Astrocyte (in vitro differentiated cells and primary cell): ENCODE data around the gene C19orf25. TPM values are rescaled to one million over a fixed set of nuclear protein-coding genes. Genes with fewer than 3 reads are reported as not detected.

Experiments used
- DNase-seq: peaks from one replicate; pipeline ENCODE4 v3.0.0-alpha.2; 2010; ENCODE audit warnings: low read depth
- FAIRE-seq: peaks from 2 replicates; lab custom pipeline; 2011; peaks lifted over from hg19 to GRCh38; lab: Jason Lieb, UNC
- H2AFZ ChIP-seq: 2 replicates; pipeline ENCODE4 v1.6.0; 2012; ENCODE audit warnings: low read depth, low read length, inconsistent platforms
- H3K27ac ChIP-seq: 2 replicates; pipeline ENCODE4 v1.5.1; 2011; ENCODE audit warnings: low read depth, low read length, inconsistent platforms
- H3K27me3 ChIP-seq: 2 replicates; pipeline ENCODE4 v1.6.0; 2011; ENCODE audit warnings: low read length, inconsistent platforms; ENCODE audit not compliant: insufficient read depth
- H3K36me3 ChIP-seq: 2 replicates; pipeline ENCODE4 v1.5.1; 2011; ENCODE audit warnings: low read length, inconsistent platforms; ENCODE audit not compliant: insufficient read depth
- H3K4me1 ChIP-seq: 2 replicates; pipeline ENCODE4 v1.5.1; 2011; ENCODE audit warnings: low read length, inconsistent platforms; ENCODE audit not compliant: insufficient read depth
- H3K4me2 ChIP-seq: 2 replicates; pipeline ENCODE4 v1.6.0; 2012; ENCODE audit warnings: low read length, inconsistent platforms
- H3K4me3 ChIP-seq: 2 replicates; pipeline ENCODE4 v1.5.1; 2011; ENCODE audit warnings: low read depth, mild to moderate bottlenecking, low read length, inconsistent platforms; ENCODE audit not compliant: insufficient read depth
- H3K79me2 ChIP-seq: 2 replicates; pipeline ENCODE4 v1.6.0; 2012; ENCODE audit warnings: mild to moderate bottlenecking, low read length, inconsistent platforms; ENCODE audit not compliant: insufficient read depth
- H3K9ac ChIP-seq: 2 replicates; pipeline ENCODE4 v1.6.0; 2012; ENCODE audit warnings: mild to moderate bottlenecking, low read length, inconsistent platforms
- H3K9me3 ChIP-seq: 2 replicates; pipeline ENCODE4 v1.5.1; 2012; ENCODE audit warnings: low read depth, mild to moderate bottlenecking, low read length, inconsistent platforms; ENCODE audit not compliant: insufficient read depth
- H4K20me1 ChIP-seq: 2 replicates; pipeline ENCODE4 v1.6.0; 2012; ENCODE audit warnings: low read length, inconsistent platforms; ENCODE audit not compliant: insufficient read depth
- H3K27ac Mint-ChIP-seq: one replicate; pipeline ENCODE4 v1.8.0; 2021; ENCODE audit warnings: mild to moderate bottlenecking, mixed read lengths; ENCODE audit not compliant: unreplicated experiment
- H3K27me3 Mint-ChIP-seq: one replicate; pipeline ENCODE4 v1.8.0; 2021; ENCODE audit warnings: low read depth, mixed read lengths; ENCODE audit not compliant: unreplicated experiment
- H3K36me3 Mint-ChIP-seq: one replicate; pipeline ENCODE4 v1.8.0; 2021; ENCODE audit warnings: low read depth, mixed read lengths; ENCODE audit not compliant: unreplicated experiment
- H3K4me1 Mint-ChIP-seq: one replicate; pipeline ENCODE4 v1.8.0; 2021; ENCODE audit warnings: low read depth, mixed read lengths; ENCODE audit not compliant: unreplicated experiment
- H3K4me3 Mint-ChIP-seq: one replicate; pipeline ENCODE4 v1.8.0; 2021; ENCODE audit warnings: mild to moderate bottlenecking, moderate library complexity, mixed read lengths; ENCODE audit not compliant: unreplicated experiment
- H3K9me3 Mint-ChIP-seq: one replicate; pipeline ENCODE4 v1.8.0; 2021; ENCODE audit warnings: mild to moderate bottlenecking, mixed read lengths; ENCODE audit not compliant: unreplicated experiment
- CTCF ChIP-seq: IDR thresholded peaks from 2 replicates; pipeline ENCODE4 v1.5.1; 2011; ENCODE audit warnings: low read depth, mild to moderate bottlenecking, inconsistent platforms, low read length, moderate library complexity; ENCODE audit not compliant: insufficient read depth
- EZH2 ChIP-seq: IDR thresholded peaks from 2 replicates; pipeline ENCODE4 v1.6.1; 2012; ENCODE audit warnings: mild to moderate bottlenecking, low read length, inconsistent platforms; ENCODE audit not compliant: insufficient read depth
- total RNA-seq: library from RNA; stranded (reverse); gene quantifications from 2 replicates; pipeline ENCODE4 v1.2.1, GENCODE V29; 2021

The C19orf25 gene
- total RNA-seq, 1 donor from 2014 or later: 32.4 TPM

- H3K27me3 Mint-ChIP-seq: peaks cover 38% of the 10 kb centered on the region
- Histone ChIP-seq H3K27ac (no peak overlapping the region), H3K4me1 (no peaks in the 10 kb centered on the region), H3K4me3 (no peak overlapping the region), H3K4me2 (no peak overlapping the region), H3K9me3 (peaks cover 4% of the 10 kb centered on the region), H3K9ac (no peak overlapping the region), H3K27me3 (peaks cover 10% of the 10 kb centered on the region), H4K20me1 (no peaks in the 10 kb centered on the region), H3K36me3 (no peaks in the 10 kb centered on the region), H2AFZ (no peak overlapping the region), H3K79me2 (no peaks in the 10 kb centered on the region)
- DNase-seq: no peak
- H3K36me3 Mint-ChIP-seq: no peaks in the 10 kb centered on the region
- H3K9me3 Mint-ChIP-seq: no peaks in the 10 kb centered on the region
- no peak overlapping the region for H3K4me3 Mint-ChIP-seq
- no peaks in the 10 kb centered on the region for H3K4me1 Mint-ChIP-seq
- no peak for TF ChIP-seq EZH2
- TF ChIP-seq CTCF: no peak
- no peak for FAIRE-seq
- no peak overlapping the region for H3K27ac Mint-ChIP-seq
Measured at GRCh38 chr19:1518471-1518870, 39.5 kb upstream of the C19orf25 start.

GRCh38 chr19:1516395-1516753 lies 37.4 kb upstream of the C19orf25 start:
- no peak overlapping the region for H3K27ac ChIP-seq
- Mint-ChIP-seq H3K4me1 (no peaks in the 10 kb centered on the region), H3K4me3 (no peak overlapping the region), H3K27me3 (peaks cover 23% of the 10 kb centered on the region), H3K36me3 (no peaks in the 10 kb centered on the region), H3K27ac (no peak overlapping the region), H3K9me3 (no peaks in the 10 kb centered on the region)
- no peaks in the 10 kb centered on the region for H4K20me1 ChIP-seq
- H3K9me3 ChIP-seq: peaks cover 4% of the 10 kb centered on the region
- no peaks in the 10 kb centered on the region for H3K79me2 ChIP-seq
- peaks cover 2% of the 10 kb centered on the region for H3K27me3 ChIP-seq
- DNase-seq (no peak), FAIRE-seq (no peak)
- H3K4me1 ChIP-seq: peaks cover 4% of the 10 kb centered on the region
- H3K9ac ChIP-seq: no peak overlapping the region
- TF ChIP-seq CTCF: no peak
- no peak for TF ChIP-seq EZH2
- H3K4me3 ChIP-seq: no peak overlapping the region
- H3K4me2 ChIP-seq: no peak overlapping the region
- H3K36me3 ChIP-seq: no peaks in the 10 kb centered on the region
- no peak overlapping the region for H2AFZ ChIP-seq

GRCh38 chr19:1514986-1515721 lies 36.1 kb upstream of the C19orf25 start:
- no peak overlapping the region for H3K27ac ChIP-seq
- H3K79me2 ChIP-seq: no peaks in the 10 kb centered on the region
- H3K27me3 Mint-ChIP-seq: peaks cover 19% of the 10 kb centered on the region

More at GRCh38 chr19:1514986-1515721, 36.1 kb upstream of the C19orf25 start:
- Mint-ChIP-seq H3K36me3 (no peaks in the 10 kb centered on the region), H3K4me3 (no peak overlapping the region), H3K27ac (no peak overlapping the region), H3K4me1 (no peaks in the 10 kb centered on the region), H3K9me3 (no peaks in the 10 kb centered on the region)
- no peaks in the 10 kb centered on the region for H3K36me3 ChIP-seq
- no peak for TF ChIP-seq CTCF
- no peak for TF ChIP-seq EZH2
- no peak overlapping the region for H3K4me2 ChIP-seq
- H3K9me3 ChIP-seq: peaks cover 4% of the 10 kb centered on the region
- H3K27me3 ChIP-seq: peaks cover 2% of the 10 kb centered on the region
- H3K4me3 ChIP-seq: no peak overlapping the region
- DNase-seq (no peak), FAIRE-seq (no peak)
- H3K9ac ChIP-seq: no peak overlapping the region
- peaks cover 4% of the 10 kb centered on the region for H3K4me1 ChIP-seq
- H2AFZ ChIP-seq: no peak overlapping the region
- no peaks in the 10 kb centered on the region for H4K20me1 ChIP-seq
